ENCODE measurements around the gene LIN52. TPM values are rescaled to one million over a fixed set of nuclear protein-coding genes. Genes with fewer than 3 reads are reported as not detected.
A peak's percentile ranks its signal among the peaks of the same experiment; 100 is the strongest.

The LIN52 gene
- polyA plus RNA-seq, 3 donors = 2.9 to 7.2 (median 4.8) TPM

GRCh38 chr14:74161526-74162158 is 76.9 kb downstream of the LIN52 start:
- H3K4me3 ChIP-seq (replicated peaks in 1 of 3; ENCODE audit: low read depth in 2 of 3, low read length in 3 of 3) = no peak overlapping the region
- H3K27ac ChIP-seq (ENCODE audit: low read depth in 1 of 2, low read length in 2 of 2) = no peak overlapping the region
- no peaks in the 10 kb centered on the region for H3K27me3 Mint-ChIP-seq (ENCODE audit: low read depth in 3 of 3)
- WGBS (ENCODE audit: insufficient coverage) = 94% methylated on average over 7 of the region's 8 CpGs
- DNase-seq = no peak
- H3K36me3 Mint-ChIP-seq = peaks cover 26 to 36% of the 10 kb centered on the region in 2 donors
- no peaks in the 10 kb centered on the region for H3K4me1 ChIP-seq (ENCODE audit: control insufficient read depth in 1 of 2, insufficient read depth in 2 of 2, low read length in 2 of 2)
- peaks cover 0 to 4% of the 10 kb centered on the region in 2 donors for H3K36me3 ChIP-seq (replicated peaks in 1 of 2; ENCODE audit: control insufficient read depth in 1 of 2, insufficient read depth in 2 of 2, low read length in 2 of 2)
- peaks cover 0 to 3% (median 0%) of the 10 kb centered on the region in 7 donors for H3K9me3 Mint-ChIP-seq
- TF ChIP-seq CTCF (IDR thresholded peaks at IDR 0.05) = no peak
- H3K4me2 ChIP-seq (replicated peaks; ENCODE audit: extremely low read depth, low read length, poor library complexity, severe bottlenecking) = no peak overlapping the region
- no peaks in the 10 kb centered on the region for H3K27me3 ChIP-seq (ENCODE audit: control insufficient read depth in 2 of 2, insufficient read depth in 2 of 2, low read length in 2 of 2)
- no peaks in the 10 kb centered on the region for H4K20me1 ChIP-seq (ENCODE audit: insufficient read depth, low read length)
- H3K9ac ChIP-seq (ENCODE audit: insufficient read depth, low read length, poor library complexity, severe bottlenecking) = no peak overlapping the region
- H3K4me3 Mint-ChIP-seq = no peak overlapping the region
- no peaks in the 10 kb centered on the region for H3K79me2 ChIP-seq (ENCODE audit: insufficient read depth, low read length)
- H3K27ac Mint-ChIP-seq = peak overlapping the region in 2 of 7 donors; percentile 21 to 32
- intact Hi-C loops (cut with micrococcal nuclease) = no loop called here
- no peaks in the 10 kb centered on the region for H3K9me3 ChIP-seq (replicated peaks in 1 of 2; ENCODE audit: control insufficient read depth in 1 of 2, insufficient read depth in 1 of 2, low read length in 2 of 2)
- H2AFZ ChIP-seq (ENCODE audit: insufficient read depth, low read depth, low read length, poor library complexity, severe bottlenecking) = no peak overlapping the region
- no peaks in the 10 kb centered on the region for H3K4me1 Mint-ChIP-seq

DNA sequence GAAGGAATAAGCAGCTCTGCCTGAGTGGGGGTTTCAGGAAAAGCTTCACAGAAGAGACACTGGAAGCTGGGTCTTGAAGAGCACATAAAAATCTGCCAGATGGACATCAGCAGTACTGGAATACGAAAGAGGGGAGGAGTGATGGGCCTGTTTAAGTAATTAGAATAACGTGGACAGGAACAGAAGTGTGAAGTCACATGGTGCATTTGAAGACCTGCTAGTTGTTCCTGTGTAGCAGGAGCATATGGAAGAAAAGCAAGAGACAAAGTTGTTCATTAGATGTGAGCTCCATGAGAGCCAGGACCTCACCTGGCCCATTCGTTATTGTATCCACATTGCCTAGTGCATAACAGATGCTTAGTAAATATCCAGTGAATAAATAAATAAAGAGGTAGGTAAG is 85.2 kb downstream of the LIN52 start:
- Mint-ChIP-seq H3K4me1 (peaks cover 5% of the 10 kb centered on the region), H3K9me3 (peaks cover 0 to 1% (median 0%) of the 10 kb centered on the region in 7 donors), H3K4me3 (no peak overlapping the region), H3K36me3 (peaks cover 12 to 15% of the 10 kb centered on the region in 2 donors), H3K27me3 (ENCODE audit: low read depth in 3 of 3) (no peaks in the 10 kb centered on the region), H3K27ac (no peak overlapping the region)
- WGBS (ENCODE audit: insufficient coverage) = 74% methylated on average over 2 of the region's 3 CpGs
- H3K27me3 ChIP-seq (ENCODE audit: control insufficient read depth in 2 of 2, insufficient read depth in 2 of 2, low read length in 2 of 2) = no peaks in the 10 kb centered on the region
- no peak for TF ChIP-seq CTCF (IDR thresholded peaks at IDR 0.05)
- H3K79me2 ChIP-seq (ENCODE audit: insufficient read depth, low read length) = no peaks in the 10 kb centered on the region
- no peak for DNase-seq
- H3K9ac ChIP-seq (ENCODE audit: insufficient read depth, low read length, poor library complexity, severe bottlenecking) = no peak overlapping the region
- intact Hi-C loops (cut with micrococcal nuclease) = no loop called here
- H3K9me3 ChIP-seq (replicated peaks in 1 of 2; ENCODE audit: control insufficient read depth in 1 of 2, insufficient read depth in 1 of 2, low read length in 2 of 2) = no peaks in the 10 kb centered on the region
- no peak overlapping the region for H2AFZ ChIP-seq (ENCODE audit: insufficient read depth, low read depth, low read length, poor library complexity, severe bottlenecking)
- no peak overlapping the region for H3K4me3 ChIP-seq (replicated peaks in 1 of 3; ENCODE audit: low read depth in 2 of 3, low read length in 3 of 3)
- H3K27ac ChIP-seq (ENCODE audit: low read depth in 1 of 2, low read length in 2 of 2) = no peak overlapping the region
- H4K20me1 ChIP-seq (ENCODE audit: insufficient read depth, low read length) = no peaks in the 10 kb centered on the region
- no peaks in the 10 kb centered on the region for H3K36me3 ChIP-seq (replicated peaks in 1 of 2; ENCODE audit: control insufficient read depth in 1 of 2, insufficient read depth in 2 of 2, low read length in 2 of 2)
- H3K4me2 ChIP-seq (replicated peaks; ENCODE audit: extremely low read depth, low read length, poor library complexity, severe bottlenecking) = no peak overlapping the region
- H3K4me1 ChIP-seq (ENCODE audit: control insufficient read depth in 1 of 2, insufficient read depth in 2 of 2, low read length in 2 of 2) = no peaks in the 10 kb centered on the region

Measured in CD14-positive monocyte (primary cell).